Breast epithelium (tissue), 4 donors: Measurements from ENCODE around the gene TMEM143. TPM values are rescaled to one million over a fixed set of nuclear protein-coding genes. Genes with fewer than 3 reads are reported as not detected.

Experiments used
- DNase-seq, 2 donors: peaks; one replicate each; pipeline ENCODE4 v3.0.0-alpha.2; 2019; ENCODE audit warnings: low spot score in 2 of 2
- H3K27ac ChIP-seq, 2 donors: fragments of 200-600 bp; sonication (generic) in 1 of 2; one replicate each; pipeline ENCODE4 v1.5.1; 2016 to 2019; ENCODE audit warnings: mild to moderate bottlenecking in 1 of 2
- H3K27me3 ChIP-seq, 2 donors: fragments of 200-600 bp; sonication (generic) in 1 of 2; one replicate each; pipeline versions ENCODE4 v1.5.1 to v1.6.0; 2017 to 2019; ENCODE audit warnings: control low read depth in 1 of 2, mild to moderate bottlenecking in 1 of 2
- H3K36me3 ChIP-seq: fragments of 200-600 bp; one replicate; pipeline ENCODE4 v1.5.1; 2019
- H3K4me1 ChIP-seq, 2 donors: fragments of 200-600 bp; sonication (generic); one replicate each; pipeline ENCODE4 v1.5.1; 2016 to 2019; ENCODE audit warnings: control low read depth in 1 of 2
- H3K4me3 ChIP-seq, 3 donors: fragments of 200-600 bp; sonication (generic); 1 replicate in 2 of 3; 2 replicates in 1 of 3; pipeline ENCODE4 v1.5.1; 2016 to 2019; ENCODE audit warnings: mild to moderate bottlenecking in 3 of 3, moderate library complexity in 2 of 3
- H3K9me3 ChIP-seq, 2 donors: fragments of 200-600 bp; sonication (generic) in 1 of 2; one replicate each; pipeline ENCODE4 v1.5.1; 2016 to 2019; ENCODE audit warnings: control low read depth in 1 of 2
- POLR2A ChIP-seq: fragments of 450-650 bp; IDR thresholded peaks from one replicate; pipeline ENCODE4 v1.6.1; 2016; ENCODE audit warnings: antibody characterized with exemption, mild to moderate bottlenecking, moderate library complexity
- POLR2AphosphoS5 ChIP-seq, 3 donors: sonication (generic); formaldehyde crosslinking; IDR thresholded peaks; one replicate each; pipeline ENCODE4 v1.6.1; 2017; ENCODE audit warnings: antibody characterized with exemption in 3 of 3
- intact Hi-C: fragments of 100-400 bp; cut with DNase I; formaldehyde crosslinking; loops from one replicate; pipeline ENCODE4 v1.15.1; 2023; ENCODE audit warnings: low total_unique reads
- total RNA-seq, 3 donors: library from RNA; depleted of rRNA; stranded (reverse); fragments of >200 nt; gene quantifications; one replicate each; pipeline ENCODE4 v1.1.0, GENCODE V29; 2016
- TF ChIP-seq, protein P1 (sequence below), 3 donors: fragments of 450-650 bp; IDR thresholded peaks; one replicate each; pipeline ENCODE4 v1.5.1; 2016 to 2017; ENCODE audit warnings: antibody characterized with exemption in 3 of 3, mild to moderate bottlenecking in 3 of 3, moderate library complexity in 3 of 3

The TMEM143 gene
- total RNA-seq, 3 donors from 2014 or later: 5.9 to 10.5 (median 6.2) TPM

DNA sequence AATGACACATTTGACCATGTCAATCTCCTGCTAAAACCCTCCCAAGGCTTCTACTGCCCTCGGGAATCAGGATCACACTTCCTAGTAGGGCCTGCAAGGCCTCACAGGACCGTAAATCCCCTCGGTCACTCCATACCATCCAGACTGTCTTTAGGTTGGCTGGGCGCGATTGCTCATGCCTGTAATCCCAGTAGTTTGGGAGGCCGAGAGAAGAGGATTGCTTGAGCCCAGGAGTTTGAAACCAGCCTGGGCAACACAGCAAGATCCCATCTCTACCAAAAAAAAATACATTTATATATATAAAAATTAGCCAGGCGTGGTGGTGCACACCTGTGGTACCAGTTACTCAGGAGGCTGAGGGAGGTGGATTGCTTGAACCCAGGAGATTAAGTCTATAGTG, 15.0 kb downstream of the TMEM143 start:
- intact Hi-C loops: no loop called here
- Histone ChIP-seq H3K27me3 (no peaks in the 10 kb centered on the region), H3K9me3 (no peaks in the 10 kb centered on the region), H3K4me3 (no peak overlapping the region), H3K36me3 (no peaks in the 10 kb centered on the region), H3K27ac (no peak overlapping the region), H3K4me1 (no peaks in the 10 kb centered on the region)
- TF ChIP-seq, protein P1, sequence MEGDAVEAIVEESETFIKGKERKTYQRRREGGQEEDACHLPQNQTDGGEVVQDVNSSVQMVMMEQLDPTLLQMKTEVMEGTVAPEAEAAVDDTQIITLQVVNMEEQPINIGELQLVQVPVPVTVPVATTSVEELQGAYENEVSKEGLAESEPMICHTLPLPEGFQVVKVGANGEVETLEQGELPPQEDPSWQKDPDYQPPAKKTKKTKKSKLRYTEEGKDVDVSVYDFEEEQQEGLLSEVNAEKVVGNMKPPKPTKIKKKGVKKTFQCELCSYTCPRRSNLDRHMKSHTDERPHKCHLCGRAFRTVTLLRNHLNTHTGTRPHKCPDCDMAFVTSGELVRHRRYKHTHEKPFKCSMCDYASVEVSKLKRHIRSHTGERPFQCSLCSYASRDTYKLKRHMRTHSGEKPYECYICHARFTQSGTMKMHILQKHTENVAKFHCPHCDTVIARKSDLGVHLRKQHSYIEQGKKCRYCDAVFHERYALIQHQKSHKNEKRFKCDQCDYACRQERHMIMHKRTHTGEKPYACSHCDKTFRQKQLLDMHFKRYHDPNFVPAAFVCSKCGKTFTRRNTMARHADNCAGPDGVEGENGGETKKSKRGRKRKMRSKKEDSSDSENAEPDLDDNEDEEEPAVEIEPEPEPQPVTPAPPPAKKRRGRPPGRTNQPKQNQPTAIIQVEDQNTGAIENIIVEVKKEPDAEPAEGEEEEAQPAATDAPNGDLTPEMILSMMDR (IDR thresholded peaks at IDR 0.05): no peak
- TF ChIP-seq POLR2AphosphoS5 (IDR thresholded peaks at IDR 0.05) (no peak), POLR2A (no peak)
- DNase-seq: no peak

DNA sequence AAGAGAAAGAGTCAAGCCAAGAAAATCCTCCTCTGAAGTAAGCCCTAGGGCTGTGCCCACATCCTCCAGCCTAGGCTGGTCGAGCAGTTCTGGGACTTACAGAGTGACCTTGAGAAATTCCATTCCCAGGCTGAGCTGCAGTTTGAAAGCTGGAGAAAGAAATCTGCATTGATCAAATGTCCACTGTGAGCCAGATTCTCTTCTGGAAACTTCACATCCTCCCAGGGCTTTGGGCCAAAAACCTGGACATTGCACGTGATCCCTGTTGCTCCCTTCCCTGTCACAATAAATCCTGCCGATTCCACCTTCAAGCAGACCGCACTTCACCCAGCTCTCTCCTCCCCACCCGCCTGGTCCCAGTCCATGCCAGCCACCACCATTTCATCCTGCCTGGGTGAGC, 15.7 kb downstream of the TMEM143 start:
- no peak for TF ChIP-seq POLR2AphosphoS5 (IDR thresholded peaks at IDR 0.05)
- TF ChIP-seq POLR2A: no peak
- TF ChIP-seq, protein P1 (IDR thresholded peaks at IDR 0.05): no peak
- Histone ChIP-seq H3K27me3 (no peaks in the 10 kb centered on the region), H3K27ac (no peak overlapping the region), H3K4me3 (no peak overlapping the region), H3K36me3 (no peaks in the 10 kb centered on the region), H3K4me1 (no peaks in the 10 kb centered on the region), H3K9me3 (no peaks in the 10 kb centered on the region)
- DNase-seq: no peak
- intact Hi-C loops: no loop called here

DNA sequence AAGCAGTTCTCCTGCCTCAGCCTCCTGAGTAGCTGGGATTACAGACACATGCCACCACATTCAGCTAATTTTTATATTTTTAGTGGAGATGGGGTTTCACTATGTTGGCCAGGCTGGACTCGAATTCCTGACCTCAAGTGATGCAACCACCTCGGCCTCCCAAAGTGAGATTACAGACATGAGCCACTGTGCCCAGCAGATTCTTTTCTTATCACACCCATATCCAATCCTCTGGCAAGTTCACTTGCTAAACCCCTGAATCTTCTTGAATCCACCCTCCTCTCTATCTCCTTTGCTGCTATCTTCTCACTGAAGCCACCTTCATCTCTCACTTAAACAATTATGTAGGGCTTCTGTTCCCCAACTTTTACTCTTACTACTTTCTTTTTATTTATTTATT, 17.5 kb downstream of the TMEM143 start:
- Histone ChIP-seq H3K36me3 (no peaks in the 10 kb centered on the region), H3K27ac (no peak overlapping the region), H3K4me1 (no peaks in the 10 kb centered on the region), H3K4me3 (no peak overlapping the region), H3K27me3 (no peaks in the 10 kb centered on the region), H3K9me3 (no peaks in the 10 kb centered on the region)
- TF ChIP-seq, protein P1 (IDR thresholded peaks at IDR 0.05): no peak
- TF ChIP-seq POLR2A: no peak
- no peak for TF ChIP-seq POLR2AphosphoS5 (IDR thresholded peaks at IDR 0.05)
- intact Hi-C loops: no loop called here
- DNase-seq: no peak

DNA sequence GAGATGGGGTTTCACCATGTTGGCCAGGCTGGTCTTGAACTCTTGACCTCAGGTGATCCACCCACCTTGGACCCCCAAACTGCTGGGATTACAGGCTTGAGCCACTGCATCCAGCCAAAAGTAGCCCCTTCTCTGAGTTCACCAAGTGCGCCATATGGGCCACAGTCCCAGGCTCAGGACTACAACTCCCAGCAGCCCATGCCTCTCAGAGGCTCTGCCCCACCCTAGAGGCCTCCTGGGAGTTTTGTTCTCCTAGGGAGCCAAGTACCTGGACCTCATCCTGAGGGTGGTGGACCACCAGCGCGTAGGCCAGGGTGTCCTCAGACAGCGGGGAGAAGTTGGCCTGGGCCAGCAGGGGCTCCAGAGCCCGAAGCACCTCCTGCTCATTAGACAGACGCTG, 18.8 kb downstream of the TMEM143 start:
- TF ChIP-seq, protein P1 (IDR thresholded peaks at IDR 0.05): no peak
- TF ChIP-seq POLR2A (no peak), POLR2AphosphoS5 (IDR thresholded peaks at IDR 0.05) (no peak)
- Histone ChIP-seq H3K4me1 (no peaks in the 10 kb centered on the region), H3K4me3 (no peak overlapping the region), H3K9me3 (no peaks in the 10 kb centered on the region), H3K27me3 (no peaks in the 10 kb centered on the region), H3K36me3 (no peaks in the 10 kb centered on the region), H3K27ac (no peak overlapping the region)
- intact Hi-C loops: no loop called here
- no peak for DNase-seq

DNA sequence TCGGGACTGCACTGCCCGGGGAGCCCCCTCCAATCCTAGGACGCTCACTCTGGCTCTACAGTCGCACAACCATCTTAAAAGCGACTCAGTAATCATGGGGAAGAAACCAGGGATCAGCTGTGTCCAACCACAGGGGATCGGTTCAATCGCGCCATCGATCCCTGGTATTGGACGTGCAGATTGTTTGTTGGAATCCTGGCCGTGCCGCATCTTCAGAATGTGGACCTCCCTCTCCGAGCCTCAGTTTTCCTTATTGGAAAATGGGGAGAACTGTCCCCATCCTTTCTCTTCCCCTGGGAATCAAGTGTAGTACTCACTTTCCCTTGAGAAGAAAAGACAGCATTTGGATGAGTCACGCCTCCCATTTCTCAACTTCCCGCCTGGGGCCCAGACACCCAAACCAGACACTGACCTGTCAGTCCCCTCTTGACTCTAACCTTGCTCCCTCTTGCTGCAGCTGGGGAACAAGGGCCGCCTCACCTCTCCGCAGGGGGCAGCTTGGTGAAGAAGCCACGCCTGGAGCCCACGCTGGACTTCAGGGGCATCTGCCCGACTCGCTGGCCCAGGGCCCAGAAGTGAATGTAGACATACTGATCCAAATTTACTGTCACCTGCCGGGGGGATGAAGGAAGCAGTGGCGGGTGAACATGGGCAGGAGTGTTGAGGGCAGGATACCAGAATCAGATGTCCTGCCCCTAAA, 20.7 kb downstream of the TMEM143 start:
- no peak overlapping the region for H3K4me3 ChIP-seq
- no peak for DNase-seq
- no peak overlapping the region for H3K27ac ChIP-seq
- intact Hi-C loops: no loop called here
- no peak for TF ChIP-seq POLR2A
- TF ChIP-seq POLR2AphosphoS5 (IDR thresholded peaks at IDR 0.05): no peak
- TF ChIP-seq, protein P1 (IDR thresholded peaks at IDR 0.05): no peak
- no peaks in the 10 kb centered on the region for H3K27me3 ChIP-seq
- no peaks in the 10 kb centered on the region for H3K4me1 ChIP-seq
- H3K36me3 ChIP-seq: no peaks in the 10 kb centered on the region
- no peaks in the 10 kb centered on the region for H3K9me3 ChIP-seq
